KMS-11 (cell line): Measurements from ENCODE around the gene NSRP1.
"Not testable (repeated sequence)": the region's sequence is repeated elsewhere in the genome, so short reads cannot be mapped to it uniquely, and the experiment has no call there.

Experiments
- H2AFZ ChIP-seq: fragments of 200-600 bp; sonication (generic); 2 replicates; pipeline ENCODE4 v1.6.1; 2016; ENCODE audit warnings: antibody characterized with exemption, mixed run types, low read depth
- H3K27ac ChIP-seq: fragments of 200-600 bp; sonication (generic); 2 replicates; pipeline ENCODE4 v1.6.1; 2016; ENCODE audit warnings: mild to moderate bottlenecking, mixed run types
- H3K27me3 ChIP-seq: fragments of 200-600 bp; sonication (generic); 2 replicates; pipeline ENCODE4 v1.6.1; 2017; ENCODE audit warnings: mild to moderate bottlenecking, low read depth, mixed run types, moderate library complexity; ENCODE audit not compliant: insufficient read depth
- H3K36me3 ChIP-seq: fragments of 200-600 bp; sonication (generic); 2 replicates; pipeline ENCODE4 v1.6.1; 2017; ENCODE audit warnings: mild to moderate bottlenecking, mixed run types; ENCODE audit not compliant: insufficient read depth
- H3K4me1 ChIP-seq: fragments of 200-600 bp; sonication (generic); 2 replicates; pipeline ENCODE4 v1.6.1; 2016; ENCODE audit warnings: mild to moderate bottlenecking, low read depth, mixed run types; ENCODE audit not compliant: poor library complexity, severe bottlenecking
- H3K4me2 ChIP-seq: fragments of 200-600 bp; sonication (generic); 2 replicates; pipeline ENCODE4 v1.7.0; 2016; ENCODE audit warnings: mild to moderate bottlenecking, mixed run types
- H3K4me3 ChIP-seq: fragments of 200-600 bp; sonication (generic); IDR thresholded peaks from 2 replicates; pipeline ENCODE4 v1.6.1; 2017; ENCODE audit warnings: low read depth, low read length, mixed read lengths; ENCODE audit not compliant: insufficient read depth
- H3K79me2 ChIP-seq: fragments of 200-600 bp; sonication (generic); 2 replicates; pipeline ENCODE4 v1.6.1; 2016; ENCODE audit warnings: low read depth, mixed run types; ENCODE audit not compliant: insufficient read depth
- H3K9ac ChIP-seq: fragments of 200-600 bp; sonication (generic); 2 replicates; pipeline ENCODE4 v1.6.1; 2016; ENCODE audit warnings: mild to moderate bottlenecking, mixed run types
- H4K20me1 ChIP-seq: fragments of 200-600 bp; sonication (generic); 2 replicates; pipeline ENCODE4 v1.6.1; 2016; ENCODE audit warnings: mild to moderate bottlenecking, mixed run types; ENCODE audit not compliant: insufficient read depth
- CTCF ChIP-seq: fragments of 200-600 bp; sonication (generic); conservative IDR thresholded peaks from 2 replicates; pipeline ENCODE4 v1.6.1; 2017; ENCODE audit warnings: low read depth, mild to moderate bottlenecking, antibody characterized with exemption, low read length, moderate library complexity, mixed read lengths

The NSRP1 gene

GRCh38 chr17:30082773-30083172, 33.8 kb upstream of the NSRP1 start:
- no peaks in the 10 kb centered on the region for H3K36me3 ChIP-seq
- H4K20me1 ChIP-seq = no peaks in the 10 kb centered on the region
- H3K4me3 ChIP-seq = no peak overlapping the region
- no peak overlapping the region for H3K27ac ChIP-seq
- no peak overlapping the region for H3K4me2 ChIP-seq
- H3K4me1 ChIP-seq = no peaks in the 10 kb centered on the region
- no peaks in the 10 kb centered on the region for H3K79me2 ChIP-seq
- TF ChIP-seq CTCF = no peak
- no peak overlapping the region for H2AFZ ChIP-seq
- H3K9ac ChIP-seq = no peak overlapping the region
- H3K27me3 ChIP-seq = no peaks in the 10 kb centered on the region

- no peak overlapping the region for H3K27ac ChIP-seq
- no peaks in the 10 kb centered on the region for H3K27me3 ChIP-seq
- no peak for TF ChIP-seq CTCF
- H4K20me1 ChIP-seq = no peaks in the 10 kb centered on the region
- H3K9ac ChIP-seq = no peak overlapping the region
- H3K36me3 ChIP-seq = no peaks in the 10 kb centered on the region
- H3K4me1 ChIP-seq = no peaks in the 10 kb centered on the region
- no peak overlapping the region for H2AFZ ChIP-seq
- no peak overlapping the region for H3K4me2 ChIP-seq
- H3K79me2 ChIP-seq = no peaks in the 10 kb centered on the region
- H3K4me3 ChIP-seq = no peak overlapping the region
Observed at GRCh38 chr17:30084788-30085187, 31.8 kb upstream of the NSRP1 start.

GRCh38 chr17:30086896-30087295, 29.7 kb upstream of the NSRP1 start:
- TF ChIP-seq CTCF = no peak
- Histone ChIP-seq H3K36me3 (no peaks in the 10 kb centered on the region), H4K20me1 (no peaks in the 10 kb centered on the region), H3K9ac (no peak overlapping the region), H3K79me2 (no peaks in the 10 kb centered on the region), H3K4me2 (no peak overlapping the region), H3K4me1 (no peaks in the 10 kb centered on the region), H2AFZ (no peak overlapping the region), H3K27me3 (no peaks in the 10 kb centered on the region; the same call in 1 of the 2 replicates), H3K27ac (no peak overlapping the region), H3K4me3 (no peak overlapping the region)

- H4K20me1 ChIP-seq, H3K36me3 ChIP-seq, H2AFZ ChIP-seq: not testable (repeated sequence)
Observed at GRCh38 chr17:30087431-30087830, 29.2 kb upstream of the NSRP1 start.

GRCh38 chr17:30091121-30091670, 25.4 kb upstream of the NSRP1 start:
- H3K79me2 ChIP-seq = no peaks in the 10 kb centered on the region
- no peak overlapping the region for H2AFZ ChIP-seq
- H3K36me3 ChIP-seq = no peaks in the 10 kb centered on the region
- no peak for TF ChIP-seq CTCF
- no peak overlapping the region for H3K27ac ChIP-seq
- H3K4me3 ChIP-seq = no peak overlapping the region
- no peaks in the 10 kb centered on the region for H4K20me1 ChIP-seq
- no peak overlapping the region for H3K9ac ChIP-seq
- no peak overlapping the region for H3K4me2 ChIP-seq
- H3K4me1 ChIP-seq = peaks cover 11% of the 10 kb centered on the region
- no peaks in the 10 kb centered on the region; the same call in 1 of the 2 replicates for H3K27me3 ChIP-seq

More at GRCh38 chr17:30087431-30087830, 29.2 kb upstream of the NSRP1 start:
- not testable (repeated sequence) for H3K4me3 ChIP-seq, H3K27ac ChIP-seq, H3K27me3 ChIP-seq, H3K4me2 ChIP-seq, H3K9ac ChIP-seq, H3K4me1 ChIP-seq, H3K79me2 ChIP-seq
